Immature natural killer cell (primary cell): ENCODE data around the gene GALNT16. TPM values are rescaled to one million over a fixed set of nuclear protein-coding genes. Genes with fewer than 3 reads are reported as not detected.

ENCODE experiments used
- DNase-seq, 3 donors: peaks; one replicate each; pipeline ENCODE4 v3.0.0; 2022; ENCODE audit warnings: mixed read lengths in 1 of 3
- H3K27ac Mint-ChIP-seq, 6 donors: one replicate each; pipeline ENCODE4 v1.8.0; 2020; ENCODE audit warnings: mixed read lengths in 6 of 6, mild to moderate bottlenecking in 5 of 6, inconsistent platforms in 4 of 6, moderate library complexity in 3 of 6
- H3K27me3 Mint-ChIP-seq, 3 donors: one replicate each; pipeline ENCODE4 v1.8.0; 2020 to 2021; ENCODE audit warnings: low read depth in 3 of 3, mild to moderate bottlenecking in 3 of 3, mixed read lengths in 3 of 3, moderate library complexity in 3 of 3, inconsistent platforms in 1 of 3
- H3K36me3 Mint-ChIP-seq, 3 donors: one replicate each; pipeline ENCODE4 v1.8.0; 2020; ENCODE audit warnings: mixed read lengths in 3 of 3, inconsistent platforms in 2 of 3, mild to moderate bottlenecking in 2 of 3
- H3K4me1 Mint-ChIP-seq, 2 donors: one replicate each; pipeline ENCODE4 v1.8.0; 2020; ENCODE audit warnings: inconsistent platforms in 2 of 2, mild to moderate bottlenecking in 2 of 2, mixed read lengths in 2 of 2, moderate library complexity in 1 of 2
- H3K4me3 Mint-ChIP-seq, 5 donors: one replicate each; pipeline ENCODE4 v1.8.0; 2020; ENCODE audit warnings: mild to moderate bottlenecking in 5 of 5, mixed read lengths in 5 of 5, inconsistent platforms in 3 of 5, moderate library complexity in 3 of 5
- H3K9me3 Mint-ChIP-seq, 6 donors: one replicate each; pipeline ENCODE4 v1.8.0; 2020; ENCODE audit warnings: mild to moderate bottlenecking in 6 of 6, mixed read lengths in 6 of 6, inconsistent platforms in 4 of 6, moderate library complexity in 3 of 6
- polyA plus RNA-seq, 3 donors: library from polyadenylated mRNA; unstranded; fragments of 300-500 nt; fragmentation: Illumina TruSeq; gene quantifications; one replicate each; pipeline ENCODE4 v1.2.3, GENCODE V29; 2021

GALNT16 gene
- polyA plus RNA-seq, 3 donors from 2014 or later: not detected

DNA sequence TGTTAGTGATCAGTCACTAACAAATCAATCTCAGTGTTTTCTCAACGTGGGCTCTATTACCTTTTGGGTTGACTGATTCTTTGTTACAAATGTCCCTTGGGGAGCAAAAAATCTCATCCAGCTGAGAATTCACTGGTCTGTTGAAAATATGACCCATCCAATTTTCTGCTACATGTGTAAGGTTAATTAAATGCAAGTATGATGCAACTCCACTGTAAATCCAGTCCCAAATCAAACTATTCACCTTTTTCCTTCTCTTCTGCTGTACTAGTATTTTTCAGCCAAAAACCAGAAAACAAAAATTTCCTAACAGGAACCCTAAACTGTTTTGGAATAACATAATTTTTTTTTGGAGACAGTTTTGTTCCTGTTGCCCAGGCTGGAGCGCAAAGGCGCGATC, 136.0 kb downstream of the GALNT16 start:
- Mint-ChIP-seq H3K4me3 (peak overlapping the region in 1 of 5 donors; percentile 2), H3K36me3 (peaks cover 22 to 35% (median 29%) of the 10 kb centered on the region in 3 donors), H3K9me3 (no peaks in the 10 kb centered on the region), H3K4me1 (peaks cover 69 to 98% of the 10 kb centered on the region in 2 donors), H3K27ac (peak overlapping the region in 4 of 6 donors; percentile 18 to 100 (median 46)), H3K27me3 (peaks cover 4 to 9% (median 6%) of the 10 kb centered on the region in 3 donors)
- DNase-seq: no peak

DNA sequence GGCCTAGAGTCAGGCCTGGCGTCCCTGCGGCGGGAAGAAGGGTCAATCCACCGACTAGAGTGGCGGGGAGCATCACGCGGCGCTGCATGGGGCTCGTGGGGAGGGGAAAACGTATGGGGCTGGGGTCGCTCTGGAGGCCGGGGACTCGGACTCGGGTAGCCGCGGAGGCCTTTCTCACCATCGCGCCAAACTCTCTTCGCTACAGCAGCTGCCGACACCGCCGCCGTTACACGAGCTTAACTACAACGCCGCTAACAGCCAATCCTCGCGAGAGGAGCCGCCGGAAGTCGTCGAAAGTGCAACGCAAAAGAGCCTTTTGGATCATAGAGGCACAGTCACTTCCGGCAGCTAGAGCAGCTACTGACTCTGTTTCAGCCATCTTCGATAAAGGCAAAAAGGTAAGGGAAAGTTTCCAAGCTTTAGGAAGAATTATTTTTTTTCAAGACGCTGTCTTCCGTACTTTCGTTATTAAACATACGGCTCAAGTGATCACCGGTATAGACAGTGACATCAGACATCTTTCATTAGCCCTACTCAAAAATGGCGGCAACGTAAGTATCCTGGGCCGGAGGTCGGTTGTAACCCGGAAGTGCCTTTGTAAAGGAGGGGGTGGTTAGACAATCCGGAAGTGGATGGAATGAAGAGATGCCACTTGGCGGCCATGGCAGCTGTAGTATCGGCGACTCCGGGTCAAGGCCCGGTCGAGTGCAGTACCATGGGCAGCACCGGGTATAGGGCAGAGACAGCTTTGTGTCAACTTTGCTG, 138.3 kb downstream of the GALNT16 start, which contains the start of the genes ERH and SLC39A9:
Gene ERH, minus strand, starts transcription at position 247 of the 765 bp plus-strand sequence. Its CDS starts 66 bp downstream, at position 181.
Gene SLC39A9, plus strand, starts transcription at position 640 of the 765 bp plus-strand sequence. CDS start 678 bp downstream, outside the sequence.
- H3K9me3 Mint-ChIP-seq: no peaks in the 10 kb centered on the region
- H3K27ac Mint-ChIP-seq: peak within 1 kb of the TSS; percentile 97 to 100 (median 99)
- peak; percentile 93 to 95 (median 95) for DNase-seq
- peak within 1 kb of the TSS; percentile 94 to 100 (median 98) for H3K4me3 Mint-ChIP-seq
- H3K36me3 Mint-ChIP-seq: peaks cover 11 to 18% (median 15%) of the 10 kb centered on the region in 3 donors
- H3K4me1 Mint-ChIP-seq: peaks cover 59 to 87% of the 10 kb centered on the region in 2 donors
- H3K27me3 Mint-ChIP-seq: peaks cover 4 to 9% (median 6%) of the 10 kb centered on the region in 3 donors

GRCh38 chr14:69398818-69399210, 138.9 kb downstream of the GALNT16 start:
- Mint-ChIP-seq H3K4me1 (peaks cover 57 to 82% of the 10 kb centered on the region in 2 donors), H3K4me3 (peak overlapping the region; percentile 94 to 100 (median 98)), H3K27ac (peak overlapping the region; percentile 97 to 100 (median 99)), H3K9me3 (no peaks in the 10 kb centered on the region), H3K27me3 (peaks cover 4 to 9% (median 6%) of the 10 kb centered on the region in 3 donors), H3K36me3 (peaks cover 8 to 14% (median 11%) of the 10 kb centered on the region in 3 donors)
- no peak for DNase-seq

GRCh38 chr14:69399750-69400149, 139.8 kb downstream of the GALNT16 start:
- no peak for DNase-seq
- H3K36me3 Mint-ChIP-seq: peaks cover 7 to 8% (median 8%) of the 10 kb centered on the region in 3 donors
- H3K4me1 Mint-ChIP-seq: peaks cover 57 to 77% of the 10 kb centered on the region in 2 donors
- no peak overlapping the region for H3K27ac Mint-ChIP-seq
- no peaks in the 10 kb centered on the region for H3K9me3 Mint-ChIP-seq
- H3K4me3 Mint-ChIP-seq: peak overlapping the region; percentile 94 to 100 (median 98)
- peaks cover 4 to 9% (median 6%) of the 10 kb centered on the region in 3 donors for H3K27me3 Mint-ChIP-seq

- peaks cover 2 to 8% (median 8%) of the 10 kb centered on the region in 3 donors for H3K36me3 Mint-ChIP-seq
- H3K27ac Mint-ChIP-seq: peak overlapping the region in 2 of 6 donors; percentile 8 to 33
- H3K4me3 Mint-ChIP-seq: peak overlapping the region; percentile 94 to 100 (median 98)
- peaks cover 4 to 9% (median 6%) of the 10 kb centered on the region in 3 donors for H3K27me3 Mint-ChIP-seq
- DNase-seq: no peak
- peaks cover 57 to 78% of the 10 kb centered on the region in 2 donors for H3K4me1 Mint-ChIP-seq
- no peaks in the 10 kb centered on the region for H3K9me3 Mint-ChIP-seq
These were observed 140.2 kb downstream of the GALNT16 start for GRCh38 chr14:69400154-69400553.

DNA sequence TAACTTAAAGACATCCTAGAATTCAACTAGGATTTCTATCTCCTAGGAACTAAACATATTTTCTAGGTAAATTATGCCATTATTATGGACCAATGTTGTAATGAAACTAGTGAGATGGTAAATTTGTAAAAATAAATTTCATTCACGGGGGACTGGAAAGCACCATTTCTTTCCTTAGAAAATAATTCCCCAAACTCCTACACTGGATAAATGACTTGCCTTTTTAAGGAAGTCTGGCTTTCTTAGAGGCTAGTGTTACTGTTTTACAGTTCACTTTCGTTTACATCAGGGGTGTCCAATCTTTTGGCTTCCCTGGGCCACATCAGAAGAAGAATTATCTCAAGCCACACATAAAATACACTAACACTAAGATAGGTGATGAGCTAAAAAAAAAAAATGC, 141.9 kb downstream of the GALNT16 start:
- Mint-ChIP-seq H3K27me3 (peaks cover 4 to 9% (median 4%) of the 10 kb centered on the region in 3 donors), H3K27ac (no peak overlapping the region), H3K36me3 (peaks cover 0 to 4% (median 0%) of the 10 kb centered on the region in 3 donors), H3K4me1 (peaks cover 44 to 67% of the 10 kb centered on the region in 2 donors), H3K9me3 (no peaks in the 10 kb centered on the region), H3K4me3 (no peak overlapping the region)
- DNase-seq: no peak

DNA sequence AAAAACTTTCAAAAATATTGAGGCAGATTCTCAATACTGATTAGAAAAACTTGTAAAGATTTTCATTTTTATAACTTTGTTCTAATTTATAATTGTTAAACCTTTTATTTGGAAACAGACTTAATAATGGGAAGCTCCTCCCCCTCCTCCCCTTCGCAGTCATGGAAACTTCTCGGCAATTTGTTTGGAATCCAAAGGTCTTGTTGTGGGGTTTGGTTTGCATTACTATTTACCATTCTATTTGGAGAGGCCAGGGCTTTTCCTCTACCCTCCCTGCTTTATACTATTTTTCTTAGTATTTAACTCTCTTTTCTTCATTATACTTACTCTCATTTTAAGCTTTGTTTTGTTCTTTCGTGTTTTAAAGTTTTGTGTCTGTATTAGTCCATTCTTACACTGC, 144.5 kb downstream of the GALNT16 start:
- Mint-ChIP-seq H3K4me1 (peaks cover 22 to 54% of the 10 kb centered on the region in 2 donors), H3K9me3 (no peaks in the 10 kb centered on the region), H3K27me3 (peaks cover 0 to 2% (median 0%) of the 10 kb centered on the region in 3 donors), H3K27ac (peak overlapping the region in 1 of 6 donors; percentile 17), H3K4me3 (no peak overlapping the region), H3K36me3 (peaks cover 0 to 4% (median 0%) of the 10 kb centered on the region in 3 donors)
- no peak for DNase-seq

GRCh38 chr14:69404883-69405282, 144.9 kb downstream of the GALNT16 start:
- Mint-ChIP-seq H3K36me3 (peaks cover 0 to 4% (median 0%) of the 10 kb centered on the region in 3 donors), H3K4me1 (peaks cover 18 to 50% of the 10 kb centered on the region in 2 donors), H3K27ac (peak overlapping the region in 1 of 6 donors; percentile 17), H3K27me3 (peaks cover 0 to 2% (median 0%) of the 10 kb centered on the region in 3 donors), H3K4me3 (no peak overlapping the region), H3K9me3 (no peaks in the 10 kb centered on the region)
- no peak for DNase-seq

DNA sequence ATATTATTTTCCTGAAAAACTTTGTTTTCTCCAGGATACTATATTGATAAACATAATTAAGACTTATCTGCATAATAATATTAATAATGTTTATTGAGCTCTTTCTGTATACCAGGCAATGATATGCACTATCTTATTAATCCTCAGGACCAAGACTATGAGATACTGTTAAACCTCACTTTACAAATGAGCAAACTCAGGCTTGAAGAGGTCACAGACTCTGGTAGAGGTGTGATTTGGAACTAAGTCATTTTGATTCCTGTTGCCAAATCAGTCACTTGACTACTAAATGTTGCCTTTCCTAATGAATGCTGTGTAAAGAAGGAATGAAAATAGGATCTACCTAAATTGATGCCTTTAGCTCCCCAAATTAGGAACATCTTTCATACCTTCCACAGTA, 145.8 kb downstream of the GALNT16 start:
- Mint-ChIP-seq H3K4me3 (no peak overlapping the region), H3K27ac (no peak overlapping the region), H3K9me3 (no peaks in the 10 kb centered on the region), H3K4me1 (peaks cover 10 to 41% of the 10 kb centered on the region in 2 donors), H3K36me3 (peaks cover 0 to 4% (median 0%) of the 10 kb centered on the region in 3 donors), H3K27me3 (peaks cover 0 to 2% (median 0%) of the 10 kb centered on the region in 3 donors)
- no peak for DNase-seq

Other genes starting within 250 kb of the GALNT16 start
- 100 to 1,000 TPM in 1 of 3 donors, 10 to 100 TPM in 2; 68.7 to 121 (median 71.6) TPM for gene DCAF5, start 107.0 kb upstream of the GALNT16 start, polyA plus RNA-seq
- gene EXD2, start 68.7 kb upstream of the GALNT16 start, polyA plus RNA-seq: 1 to 10 TPM; 2.2 to 4.8 (median 3.5) TPM
- 10 to 100 TPM; 39.4 to 78.0 (median 66.7) TPM for gene ERH, start 138.1 kb downstream of the GALNT16 start, polyA plus RNA-seq
- 10 to 100 TPM; 14.2 to 23.9 (median 19.6) TPM for gene SLC39A9, start 138.5 kb downstream of the GALNT16 start, polyA plus RNA-seq
- under 1 TPM in 2 of 3 donors, not detected in 1; 0.08 to 0.09 TPM for gene PLEKHD1, start 224.6 kb downstream of the GALNT16 start, polyA plus RNA-seq